ENCODE results near the gene VPS41. TPM values are rescaled to one million over a fixed set of nuclear protein-coding genes. Genes with fewer than 3 reads are reported as not detected.
A peak's percentile ranks its signal among the peaks of the same experiment; 100 is the strongest.

VPS41 gene
- total RNA-seq, 1 donor from 2014 or later = 53.1 TPM

GRCh38 chr7:38905056-38905759, 3.8 kb downstream of the VPS41 start:
- no peak for DNase-seq

GRCh38 chr7:38903057-38903456, 5.9 kb downstream of the VPS41 start:
- no peak for DNase-seq

GRCh38 chr7:38902449-38902848, 6.5 kb downstream of the VPS41 start:
- no peak for DNase-seq

DNA sequence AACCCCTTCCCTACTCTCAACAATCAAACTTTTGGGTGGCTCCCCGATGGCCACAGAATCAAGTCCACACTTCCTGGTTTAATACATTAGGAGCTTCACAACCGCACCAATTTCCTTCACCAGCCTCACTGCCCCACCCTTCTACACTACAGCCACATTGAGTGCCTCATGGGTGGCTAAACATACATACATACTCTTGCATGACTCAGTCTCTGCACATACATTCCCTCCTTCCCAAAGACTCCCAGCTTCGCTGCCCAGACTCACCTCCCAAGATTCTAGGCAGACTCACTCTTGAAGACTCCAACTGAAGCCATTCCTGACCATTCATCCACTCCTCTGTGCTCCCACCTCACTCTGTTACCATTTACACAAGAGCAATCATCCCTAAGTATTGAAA, 15.9 kb downstream of the VPS41 start:
- DNase-seq = no peak

- no peak for DNase-seq
These were observed 18.4 kb downstream of the VPS41 start for GRCh38 chr7:38890597-38890996.

- DNase-seq = no peak
These were observed 19.0 kb downstream of the VPS41 start for GRCh38 chr7:38889872-38890432.

- DNase-seq = no peak
These were observed 19.9 kb downstream of the VPS41 start for GRCh38 chr7:38889079-38889478.

- DNase-seq = no peak
These were observed 22.7 kb downstream of the VPS41 start for GRCh38 chr7:38886265-38886664.

- DNase-seq = no peak
These were observed 25.3 kb downstream of the VPS41 start for GRCh38 chr7:38883706-38884105.

DNA sequence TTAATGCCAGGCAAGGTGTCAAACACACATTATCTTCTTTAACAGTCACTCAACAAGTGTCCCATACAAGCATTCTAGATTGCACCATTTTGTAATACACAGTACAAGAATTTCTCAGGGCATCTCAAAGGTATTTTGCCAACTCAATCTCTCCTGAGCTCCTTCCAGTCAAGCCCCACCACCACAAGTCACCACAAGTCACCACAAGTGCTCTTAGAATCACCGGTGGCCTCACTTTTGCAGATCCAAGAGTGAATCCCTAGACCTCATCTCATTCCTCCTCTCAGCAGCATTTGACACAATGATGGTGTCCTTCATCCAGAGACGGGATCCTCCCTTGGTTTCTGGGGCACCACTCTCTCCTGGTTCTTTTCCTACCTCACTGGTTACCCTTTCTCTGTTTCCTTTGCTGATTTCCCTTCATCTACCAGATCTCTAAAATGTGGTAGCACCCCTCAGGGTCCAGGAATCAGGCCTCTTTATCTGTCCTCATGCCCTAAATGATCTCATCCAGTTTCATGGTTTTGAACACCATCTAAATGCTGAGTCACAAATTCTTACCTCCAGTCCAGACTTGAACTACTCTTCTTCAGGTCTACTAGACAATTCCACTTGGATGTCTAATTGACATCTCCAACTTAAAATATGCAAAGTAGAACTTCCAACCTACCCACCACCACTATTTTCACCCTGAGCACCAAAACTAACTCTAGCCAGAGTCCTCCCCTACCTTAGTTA, 26.9 kb downstream of the VPS41 start:
- DNase-seq = no peak

GRCh38 chr7:38881015-38881414, 28.0 kb downstream of the VPS41 start:
- DNase-seq = no peak

DNA sequence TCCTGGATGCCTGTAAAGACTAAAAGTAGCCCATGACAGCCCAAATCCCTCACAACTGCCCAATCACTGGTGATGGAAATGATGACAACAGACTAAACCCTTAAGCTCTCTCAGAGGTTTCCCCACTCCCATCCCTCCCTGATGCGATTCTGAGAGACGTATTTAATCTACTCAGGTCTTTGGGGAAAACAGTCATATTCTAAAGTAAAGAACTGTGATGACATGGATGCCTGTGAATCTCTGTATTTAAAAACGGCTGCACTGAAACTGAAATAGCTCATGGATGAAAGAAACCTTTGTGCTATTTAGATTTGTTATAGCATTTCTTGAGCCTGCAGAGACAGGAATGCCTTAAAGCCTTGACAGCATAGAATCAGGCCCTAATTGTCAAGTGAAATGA, 28.5 kb downstream of the VPS41 start:
- DNase-seq = no peak

DNA sequence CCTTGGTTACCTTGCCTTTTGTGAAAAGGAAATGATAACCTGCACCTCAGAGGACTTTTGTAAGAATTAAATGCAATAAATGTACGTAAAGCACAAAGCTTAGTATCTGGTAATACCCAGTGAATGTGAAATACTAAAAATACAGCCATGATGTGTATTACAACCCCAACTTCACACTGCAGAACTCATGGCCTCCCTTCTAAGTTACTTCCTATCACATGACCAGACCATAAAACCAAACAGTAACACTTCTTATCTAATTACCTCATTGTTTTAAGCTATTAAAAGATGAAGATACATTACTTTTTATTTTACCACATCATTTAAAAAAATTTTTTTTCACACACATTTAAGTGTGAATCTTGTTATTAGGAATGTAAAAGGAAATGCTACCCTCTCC, 29.0 kb downstream of the VPS41 start:
- DNase-seq = no peak

DNA sequence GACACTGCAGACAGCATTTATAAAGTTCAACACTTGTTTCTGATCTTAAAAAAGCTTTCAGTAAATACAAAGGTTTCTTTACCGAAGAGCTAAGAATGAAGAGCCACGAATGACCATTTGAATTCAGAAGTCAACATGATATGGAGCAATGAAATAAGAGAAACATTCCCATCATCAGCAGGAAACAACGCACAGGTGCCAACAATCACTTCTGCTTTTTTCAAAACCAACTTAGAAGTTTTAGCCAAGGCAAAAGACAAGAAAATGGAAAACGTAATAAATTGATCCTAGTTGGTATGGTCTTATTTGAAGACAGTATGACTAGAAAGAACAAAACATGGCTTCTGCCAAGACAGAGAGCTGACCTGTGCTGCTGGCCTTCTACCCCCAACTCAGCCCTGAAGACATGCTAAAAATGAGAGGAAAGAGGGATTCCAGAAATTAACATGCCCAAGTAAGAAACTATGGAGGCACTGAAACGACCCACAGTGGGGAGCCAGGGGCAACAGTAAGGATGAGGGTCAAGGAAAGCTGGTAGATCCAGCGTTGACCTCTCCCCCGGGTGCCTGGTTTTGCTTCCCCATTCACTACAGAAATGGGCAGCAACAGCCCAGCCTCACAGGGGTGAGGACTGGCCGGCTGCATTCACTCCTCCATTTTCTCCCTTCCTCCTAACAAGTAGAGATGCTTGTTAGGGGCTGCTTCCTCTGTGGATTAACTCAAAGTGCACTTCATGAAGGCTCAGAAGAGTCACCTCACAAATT, 30.1 kb downstream of the VPS41 start:
- DNase-seq = no peak

GRCh38 chr7:38873433-38873832, 35.6 kb downstream of the VPS41 start:
- no peak for DNase-seq

DNA sequence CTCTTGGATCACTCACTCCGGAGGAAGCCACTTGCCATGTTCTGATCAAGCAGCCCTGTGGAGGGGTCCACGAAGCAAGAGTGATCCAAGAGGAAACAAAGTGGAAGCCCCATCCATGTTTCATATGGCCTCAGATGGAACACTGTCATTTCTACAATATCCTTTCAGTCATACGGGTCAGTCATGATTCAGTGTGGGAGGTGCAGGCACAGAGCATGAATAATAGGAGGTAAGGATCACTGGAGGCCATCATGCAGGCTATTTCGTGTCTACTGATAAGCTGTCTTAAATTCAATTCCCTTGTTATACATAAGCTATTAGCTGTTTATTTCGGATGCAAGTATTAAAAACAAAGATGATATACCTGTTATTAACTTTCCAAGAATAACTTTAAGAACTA, 36.8 kb downstream of the VPS41 start:
- no peak for DNase-seq

- no peak for DNase-seq
These were observed 38.8 kb downstream of the VPS41 start for GRCh38 chr7:38870147-38870546.

- DNase-seq = peak; percentile 72
These were observed 45.2 kb downstream of the VPS41 start for GRCh38 chr7:38863601-38864291.

DNA sequence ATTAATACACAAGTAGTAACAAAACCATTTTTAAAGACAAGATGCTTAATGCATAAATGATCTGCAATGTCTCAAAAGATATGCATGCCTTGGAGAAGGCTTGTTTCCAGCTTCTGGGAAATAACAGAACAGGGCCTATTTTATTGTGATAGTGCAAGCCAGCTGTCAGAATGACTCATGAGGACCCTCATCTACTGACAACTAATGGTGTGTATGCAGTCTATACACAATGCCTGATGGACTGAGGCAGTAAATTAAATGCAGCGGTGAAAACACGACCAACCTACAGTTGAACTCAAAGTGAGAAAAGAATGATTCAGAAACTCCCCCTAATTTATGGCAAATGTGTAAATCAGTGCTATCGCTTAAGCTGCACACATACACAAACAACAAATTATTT, 46.3 kb downstream of the VPS41 start:
- DNase-seq = peak; percentile 18

DNA sequence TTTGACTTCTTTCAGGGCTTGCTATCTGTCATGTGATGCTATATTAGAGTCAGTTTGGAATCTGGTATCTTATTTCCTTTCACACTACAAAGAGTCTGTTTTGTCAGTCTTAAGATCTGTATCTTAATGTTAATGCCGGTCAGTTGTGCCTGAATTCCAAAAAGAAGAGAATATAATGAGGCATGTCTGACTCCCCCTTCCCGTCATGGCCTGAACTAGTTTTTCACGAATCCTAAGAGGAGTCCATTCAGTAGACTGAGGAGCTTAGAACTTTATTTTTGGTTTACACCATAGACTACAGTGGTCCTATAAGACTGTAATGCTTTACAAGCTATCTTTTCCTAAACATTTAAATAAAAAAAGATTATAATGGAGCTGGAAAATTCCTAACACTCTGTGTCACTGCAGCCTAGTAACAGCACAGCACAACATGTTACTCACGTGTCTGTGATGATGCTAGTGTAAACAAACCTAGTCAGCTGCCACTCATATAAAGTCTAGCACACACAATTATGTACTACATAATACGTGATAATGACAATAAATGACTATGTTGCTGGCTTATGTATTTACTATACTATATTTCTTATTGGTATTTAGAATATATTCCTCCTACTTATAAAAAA, 50.6 kb downstream of the VPS41 start:
- peak; percentile 83 for DNase-seq

- DNase-seq = no peak
These were observed 53.1 kb downstream of the VPS41 start for GRCh38 chr7:38855867-38856266.

GRCh38 chr7:38855386-38855785, 53.6 kb downstream of the VPS41 start:
- no peak for DNase-seq
